HG03565 (cell line): ENCODE data around the gene C1QL4.

Experiments
- ATAC-seq: cut with Tn5 transposase; IDR thresholded peaks from one replicate; pipeline ENCODE4 v1.9.1; 2021; ENCODE audit warnings: mild to moderate bottlenecking, moderate library complexity; ENCODE audit not compliant: unreplicated experiment

Gene C1QL4

GRCh38 chr12:49309386-49309785 lies 27.6 kb downstream of the C1QL4 start:
- no peak for ATAC-seq

GRCh38 chr12:49305762-49306510 lies 31.1 kb downstream of the C1QL4 start:
- no peak for ATAC-seq

DNA sequence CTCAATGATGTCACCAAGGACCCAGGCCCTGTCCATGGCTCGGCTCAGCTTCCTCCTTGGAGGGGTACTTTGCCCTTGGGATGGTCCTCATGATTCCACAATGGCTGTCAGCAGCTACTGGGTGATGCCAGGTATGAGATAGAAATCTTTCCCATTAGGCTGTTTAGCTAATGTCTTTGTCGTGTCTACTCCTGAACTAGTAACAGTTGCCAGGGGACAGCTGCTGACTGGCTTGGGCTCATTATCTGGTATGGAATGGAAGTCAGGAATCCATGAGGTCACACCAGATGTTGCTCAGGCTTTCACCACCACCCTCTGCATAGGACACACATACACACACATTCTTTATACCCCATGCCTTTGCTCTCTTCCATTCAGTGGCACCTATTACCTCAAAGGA lies 32.8 kb downstream of the C1QL4 start:
- ATAC-seq: no peak

DNA sequence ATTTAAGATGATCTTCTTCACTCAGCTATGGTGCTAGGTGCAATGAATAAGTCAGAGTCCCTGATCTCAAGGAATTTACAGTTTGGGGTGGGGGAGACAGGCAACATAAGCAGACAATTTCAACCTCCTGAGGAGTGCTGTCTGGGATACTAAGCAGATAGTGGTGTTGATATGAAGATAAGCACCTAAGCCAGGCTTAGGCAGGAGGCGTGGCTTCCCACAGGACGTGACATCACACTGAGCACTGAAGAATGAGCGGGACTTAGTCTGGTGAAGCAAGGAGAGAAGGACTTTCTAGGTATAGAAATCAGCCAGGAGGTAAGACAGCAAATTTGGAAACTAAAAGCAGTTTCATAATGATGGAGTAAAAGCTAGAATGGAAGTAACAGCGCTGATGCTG lies 35.2 kb downstream of the C1QL4 start:
- no peak for ATAC-seq

- no peak for ATAC-seq
These were observed 38.8 kb downstream of the C1QL4 start for GRCh38 chr12:49298160-49298559.

DNA sequence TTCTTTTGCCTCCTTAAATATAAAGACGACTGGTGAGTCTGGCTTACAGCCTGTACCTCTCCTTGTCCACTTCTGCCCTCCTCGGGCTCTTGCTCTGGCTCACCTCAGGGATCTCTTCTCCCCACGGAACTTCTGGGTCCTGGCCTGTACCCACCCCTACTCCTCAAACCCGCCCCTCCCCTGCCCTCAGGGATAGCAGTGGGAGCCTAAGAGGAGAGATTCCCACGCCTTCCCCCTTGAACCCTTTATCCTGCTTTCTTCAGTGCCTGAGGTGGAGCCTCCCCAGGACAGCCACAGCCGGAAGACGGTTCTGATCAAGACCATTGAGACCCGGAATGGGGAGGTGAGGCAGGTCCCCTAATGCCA lies 39.3 kb downstream of the C1QL4 start:
- ATAC-seq: no peak

DNA sequence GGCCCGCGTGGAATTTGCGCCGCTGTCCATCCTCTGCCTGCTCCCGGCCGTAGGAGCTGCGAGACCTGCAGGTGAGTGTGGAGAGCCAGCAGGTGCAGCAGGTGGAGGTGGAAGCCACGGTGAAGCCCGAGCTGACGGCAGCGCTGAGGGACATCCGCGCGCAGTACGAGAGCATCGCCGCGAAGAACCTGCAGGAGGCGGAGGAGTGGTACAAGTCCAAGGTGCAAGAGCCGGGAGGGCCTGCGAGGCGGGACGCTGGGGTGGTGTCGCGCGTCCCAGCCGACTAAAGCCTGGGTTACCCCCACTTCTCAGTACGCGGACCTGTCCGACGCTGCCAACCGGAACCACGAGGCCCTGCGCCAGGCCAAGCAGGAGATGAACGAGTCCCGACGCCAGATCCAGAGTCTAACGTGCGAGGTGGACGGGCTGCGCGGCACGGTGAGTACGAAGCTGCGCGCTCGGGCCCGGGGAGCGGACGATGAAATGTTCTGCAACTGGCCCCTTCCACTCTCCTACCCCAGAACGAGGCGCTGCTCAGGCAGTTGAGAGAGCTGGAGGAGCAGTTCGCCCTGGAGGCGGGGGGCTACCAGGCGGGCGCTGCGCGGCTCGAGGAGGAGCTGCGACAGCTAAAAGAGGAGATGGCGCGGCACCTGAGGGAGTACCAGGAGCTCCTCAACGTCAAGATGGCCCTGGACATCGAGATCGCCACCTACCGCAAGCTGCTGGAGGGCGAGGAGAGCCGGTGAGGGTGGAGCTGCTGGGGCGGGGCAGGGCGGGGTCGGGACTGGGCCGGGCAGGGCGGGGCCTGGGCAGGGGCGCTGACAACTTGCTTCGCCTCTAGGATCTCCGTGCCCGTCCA lies 39.9 kb downstream of the C1QL4 start:
- ATAC-seq: no peak

- no peak for ATAC-seq
These were observed 40.8 kb downstream of the C1QL4 start for GRCh38 chr12:49296034-49296835.

DNA sequence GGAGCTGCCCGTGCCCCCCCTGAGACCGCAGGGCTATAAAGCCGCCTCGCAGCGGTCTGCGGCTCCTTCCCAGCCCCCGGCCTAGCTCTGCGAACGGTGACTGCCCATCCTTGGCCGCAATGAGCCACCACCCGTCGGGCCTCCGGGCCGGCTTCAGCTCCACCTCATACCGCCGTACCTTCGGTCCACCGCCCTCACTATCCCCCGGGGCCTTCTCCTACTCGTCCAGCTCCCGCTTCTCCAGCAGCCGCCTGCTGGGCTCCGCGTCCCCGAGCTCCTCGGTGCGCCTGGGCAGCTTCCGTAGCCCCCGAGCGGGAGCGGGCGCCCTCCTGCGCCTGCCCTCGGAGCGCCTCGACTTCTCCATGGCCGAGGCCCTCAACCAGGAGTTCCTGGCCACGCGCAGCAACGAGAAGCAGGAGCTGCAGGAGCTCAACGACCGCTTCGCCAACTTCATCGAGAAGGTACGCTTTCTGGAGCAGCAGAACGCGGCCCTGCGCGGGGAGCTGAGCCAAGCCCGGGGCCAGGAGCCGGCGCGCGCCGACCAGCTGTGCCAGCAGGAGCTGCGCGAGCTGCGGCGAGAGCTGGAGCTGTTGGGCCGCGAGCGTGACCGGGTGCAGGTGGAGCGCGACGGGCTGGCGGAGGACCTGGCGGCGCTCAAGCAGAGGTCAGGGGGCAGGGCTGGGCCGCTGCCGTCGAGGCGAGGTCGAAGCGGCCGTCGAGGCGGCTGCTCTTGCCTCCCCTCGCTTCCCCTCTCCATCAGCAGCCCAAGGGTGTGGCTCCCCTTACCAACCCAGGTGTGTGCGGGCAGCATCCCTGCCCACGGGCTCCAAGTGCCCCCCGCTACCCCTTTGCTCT lies 41.7 kb downstream of the C1QL4 start, which contains the start of gene PRPH:
TSS of gene PRPH (plus strand) at position 66 of the 855 bp plus-strand sequence. CDS start at position 120, 54 bp downstream.
- ATAC-seq: no peak

GRCh38 chr12:49294804-49295081 lies 42.2 kb downstream of the C1QL4 start:
- no peak for ATAC-seq

DNA sequence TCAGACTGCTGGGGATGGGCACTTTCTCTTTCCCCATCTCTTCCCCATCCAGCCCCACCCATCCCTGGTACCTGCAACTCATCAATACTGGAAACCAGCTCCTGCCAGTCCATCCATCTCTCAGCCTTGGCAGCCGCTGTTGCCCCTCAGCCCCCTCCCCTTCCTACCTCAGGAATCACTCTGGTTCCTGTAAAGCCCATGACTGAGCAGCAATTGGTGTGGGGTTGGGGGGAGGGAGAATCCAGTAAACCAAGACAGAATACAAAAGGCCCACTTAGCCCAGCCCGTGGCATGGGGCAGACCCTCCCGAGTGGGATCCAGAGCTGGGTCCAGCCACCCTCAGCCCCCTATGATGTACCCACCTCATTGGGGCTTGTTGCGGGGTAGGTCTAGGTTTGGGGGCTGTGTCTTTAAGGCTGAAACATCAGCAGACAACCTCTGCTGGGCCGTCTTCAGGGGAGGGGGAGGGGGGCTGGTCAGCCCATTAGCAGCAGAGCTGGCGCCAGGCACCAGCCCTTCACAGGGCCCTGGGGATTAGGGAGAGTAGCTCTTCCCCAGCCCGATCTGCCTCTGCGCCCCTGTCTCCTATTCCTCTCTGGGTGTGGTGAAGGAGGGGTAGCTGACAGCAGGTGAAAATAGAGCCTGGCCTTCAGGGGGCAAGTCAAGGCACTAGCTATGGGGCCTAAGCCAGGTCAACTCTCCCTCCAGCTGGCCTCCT lies 42.7 kb downstream of the C1QL4 start:
- no peak for ATAC-seq

DNA sequence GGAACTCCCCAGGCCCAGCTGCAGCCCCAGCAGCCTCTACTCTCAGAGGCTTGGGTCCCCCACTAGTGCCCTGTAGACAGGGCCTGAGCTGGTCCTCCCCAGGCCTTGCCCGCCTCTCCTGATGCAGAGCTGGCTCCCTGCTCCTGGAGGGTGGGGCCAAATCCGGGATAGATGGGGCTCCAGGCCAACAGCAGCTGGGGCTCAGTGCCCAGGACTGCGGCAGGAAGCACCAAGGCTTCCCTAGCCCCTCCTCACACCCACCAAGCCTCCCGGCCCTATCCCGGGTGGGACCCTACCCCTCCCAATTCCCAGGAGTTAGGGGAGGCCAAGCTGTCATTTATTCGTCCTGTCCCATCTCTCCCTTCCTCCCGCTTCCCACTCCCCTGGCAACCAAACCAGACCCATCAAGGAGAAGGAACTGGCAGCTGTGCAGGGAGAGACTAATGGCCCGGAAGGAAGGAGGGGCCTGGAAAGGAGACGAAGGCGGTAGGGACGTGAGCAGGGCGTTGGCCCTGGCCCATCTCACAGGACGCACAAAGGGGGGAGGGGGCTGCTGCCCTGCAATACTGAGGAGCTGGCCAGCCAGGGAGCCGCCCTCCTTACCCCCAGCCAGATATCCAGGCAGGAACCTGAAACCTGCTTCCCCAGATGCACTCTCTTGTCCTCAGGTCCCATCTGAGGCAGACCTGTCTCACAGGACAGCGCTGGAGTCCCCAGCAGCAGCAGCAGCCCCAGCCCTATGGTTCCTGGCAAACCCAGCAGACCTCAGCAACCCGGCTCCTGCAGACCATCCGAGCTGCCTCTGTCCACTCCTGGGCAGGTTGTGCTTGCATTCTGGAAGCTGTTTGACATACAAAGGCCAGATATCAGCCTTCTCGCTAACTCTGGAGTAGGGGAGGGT lies 43.7 kb downstream of the C1QL4 start:
- no peak for ATAC-seq

- no peak for ATAC-seq
These were observed 44.3 kb downstream of the C1QL4 start for GRCh38 chr12:49292729-49293055.

- ATAC-seq: no peak
These were observed 47.9 kb downstream of the C1QL4 start for GRCh38 chr12:49288922-49289555.

DNA sequence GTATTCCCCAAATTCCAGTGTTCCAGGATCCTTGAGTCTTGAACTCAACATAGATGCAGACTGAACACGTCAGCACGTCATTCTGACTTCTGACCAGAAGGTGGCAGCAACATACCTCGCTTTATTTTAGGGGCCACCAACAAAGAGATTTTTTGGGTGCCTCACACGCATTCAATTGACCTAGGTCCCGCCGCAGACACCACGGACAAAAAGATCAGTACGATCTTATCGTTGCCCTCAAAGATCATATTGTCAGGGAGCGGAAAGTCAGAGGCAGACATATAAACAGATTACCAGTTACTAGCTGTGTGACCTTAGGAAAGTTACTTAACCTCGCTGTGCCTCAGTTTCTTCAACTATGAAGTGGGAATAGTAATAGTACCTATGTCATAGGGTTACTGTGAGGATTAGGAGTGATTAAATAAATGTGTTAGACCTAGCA lies 48.6 kb downstream of the C1QL4 start:
- no peak for ATAC-seq

DNA sequence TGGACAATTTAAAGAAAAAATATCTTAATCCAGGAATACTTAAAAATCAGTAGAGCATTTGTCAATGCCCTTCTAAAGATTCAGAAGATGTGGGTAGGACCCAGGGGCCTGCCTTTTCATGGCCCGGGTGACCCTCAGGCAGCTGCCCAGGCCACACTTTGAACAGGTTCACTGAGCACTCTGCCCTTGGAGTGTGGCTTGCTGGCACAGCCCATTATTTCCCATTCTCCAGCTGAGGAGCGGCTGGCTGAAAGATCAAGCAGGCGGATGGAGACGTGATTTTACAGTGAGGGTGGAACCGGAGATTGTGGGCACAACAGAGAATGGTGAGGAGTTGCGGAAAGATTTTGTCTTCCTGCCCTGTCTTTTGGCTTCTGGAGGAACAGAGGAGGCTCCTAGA lies 49.1 kb downstream of the C1QL4 start:
- no peak for ATAC-seq

GRCh38 chr12:49284672-49285071 lies 52.3 kb downstream of the C1QL4 start:
- ATAC-seq: no peak

- no peak for ATAC-seq
These were observed 53.2 kb downstream of the C1QL4 start for GRCh38 chr12:49283541-49284429.
